Esophagus muscularis mucosa (tissue), 3 donors: ENCODE results near the gene CLDN9.
"Not testable (repeated sequence)": the region's sequence is repeated elsewhere in the genome, so short reads cannot be mapped to it uniquely, and the experiment has no call there.

Experiments used
- CTCF ChIP-seq, 3 experiments: fragments of 200-600 bp in 2 of 3; fragments of 450-650 bp in 1 of 3; sonication (generic) in 2 of 3; IDR thresholded peaks; one replicate each; pipeline ENCODE4 v1.5.1; 2017 to 2019; ENCODE audit warnings: antibody characterized with exemption in 3 of 3, mild to moderate bottlenecking in 2 of 3, moderate library complexity in 1 of 3
- POLR2A ChIP-seq: fragments of 450-650 bp; IDR thresholded peaks from one replicate; pipeline ENCODE4 v1.6.1; 2017; ENCODE audit warnings: antibody characterized with exemption, moderate library complexity, mild to moderate bottlenecking, low read depth
- POLR2AphosphoS5 ChIP-seq, 2 donors: sonication (generic); formaldehyde crosslinking; IDR thresholded peaks; one replicate each; pipeline ENCODE4 v1.6.1; 2017; ENCODE audit warnings: antibody characterized with exemption in 2 of 2

- TF ChIP-seq CTCF (IDR thresholded peaks at IDR 0.05); POLR2A; POLR2AphosphoS5 (IDR thresholded peaks at IDR 0.05): not testable (repeated sequence)
Observed at GRCh38 chr16:3053330-3053710, 40.6 kb downstream of the CLDN9 start.
